A673 (cell line): ENCODE measurements around the gene RECK. TPM values are rescaled to one million over a fixed set of nuclear protein-coding genes. Genes with fewer than 3 reads are reported as not detected.

Source experiments
- BruUV-seq: library from RNA; stranded (reverse); fragments of 400-500 nt; replicated peaks from 2 replicates; lab custom pipeline; 2021; lab: Mats Ljungman, UMichigan
- CTCF ChIA-PET: fragments of 300-600 bp; sonication (Branson Sonifier 250); formaldehyde crosslinking; loops from one replicate; lab custom pipeline; 2022; ENCODE audit warnings: antibody characterized with exemption; lab: Charles Lee
- POLR2A ChIA-PET: fragments of 300-600 bp; sonication (Branson Sonifier 250); formaldehyde crosslinking; loops from one replicate; lab custom pipeline; 2022; ENCODE audit warnings: antibody characterized with exemption; ENCODE audit not compliant: low non-redundant PET; lab: Charles Lee
- DNase-seq: peaks from one replicate; pipeline ENCODE4 v3.0.0-alpha.2; 2015; ENCODE audit warnings: low spot score
- H3K27ac ChIP-seq: fragments of 200-600 bp; sonication (generic); 2 replicates; pipeline ENCODE4 v1.5.1; 2016; ENCODE audit warnings: mixed run types, low read depth, mild to moderate bottlenecking, mixed read lengths, antibody characterized with exemption, low read length; ENCODE audit not compliant: poor library complexity, severe bottlenecking
- H3K27me3 ChIP-seq: fragments of 200-600 bp; sonication (generic); replicated peaks from 2 replicates; pipeline ENCODE4 v1.6.1; 2017; ENCODE audit warnings: mixed run types, low read depth, mild to moderate bottlenecking, mixed read lengths, antibody characterized with exemption, low read length; ENCODE audit not compliant: insufficient read depth, poor library complexity
- H3K36me3 ChIP-seq: fragments of 200-600 bp; sonication (generic); 2 replicates; pipeline ENCODE4 v1.6.1; 2016; ENCODE audit warnings: mixed run types, mild to moderate bottlenecking, mixed read lengths, antibody characterized with exemption, low read length; ENCODE audit not compliant: insufficient read depth, poor library complexity, severe bottlenecking
- H3K4me1 ChIP-seq: fragments of 200-600 bp; sonication (generic); 2 replicates; pipeline ENCODE4 v1.6.1; 2017; ENCODE audit warnings: mixed run types, mild to moderate bottlenecking, mixed read lengths, antibody characterized with exemption, low read length; ENCODE audit not compliant: insufficient read depth, poor library complexity, severe bottlenecking
- H3K4me3 ChIP-seq: fragments of 200-600 bp; sonication (generic); 2 replicates; pipeline ENCODE4 v1.5.1; 2016; ENCODE audit warnings: low read depth, mixed run types, mild to moderate bottlenecking, mixed read lengths, low read length; ENCODE audit not compliant: poor library complexity, severe bottlenecking
- H3K9me3 ChIP-seq: fragments of 200-600 bp; sonication (generic); 2 replicates; pipeline ENCODE4 v1.6.1; 2016; ENCODE audit warnings: mixed run types, low read depth, mild to moderate bottlenecking, mixed read lengths, antibody characterized with exemption, low read length; ENCODE audit not compliant: poor library complexity, severe bottlenecking
- EZH2 ChIP-seq: fragments of 200-600 bp; sonication (generic); IDR thresholded peaks from 2 replicates; pipeline ENCODE4 v1.6.1; 2017; ENCODE audit warnings: borderline replicate concordance, low read depth, mild to moderate bottlenecking, mixed read lengths, antibody characterized with exemption, low read length; ENCODE audit not compliant: poor library complexity, severe bottlenecking
- intact Hi-C: fragments of 100-400 bp; cut with micrococcal nuclease; formaldehyde crosslinking; loops from one replicate; pipeline ENCODE4 v1.10.0; 2022; ENCODE audit not compliant: unreplicated experiment
- total RNA-seq: library from RNA; stranded (reverse); gene quantifications from 2 replicates; pipeline ENCODE4 v1.2.3, GENCODE V29; 2021
- TF ChIP-seq, protein P1 (sequence below): fragments of 300-800, 200-600 bp; sonication (generic); conservative IDR thresholded peaks from 2 replicates; pipeline ENCODE4 v1.5.1; 2017; ENCODE audit warnings: low read depth, mild to moderate bottlenecking, antibody characterized with exemption, low read length, moderate library complexity, mixed read lengths

Gene RECK
- total RNA-seq, 1 experiment from 2014 or later, result 9.1 TPM

DNA sequence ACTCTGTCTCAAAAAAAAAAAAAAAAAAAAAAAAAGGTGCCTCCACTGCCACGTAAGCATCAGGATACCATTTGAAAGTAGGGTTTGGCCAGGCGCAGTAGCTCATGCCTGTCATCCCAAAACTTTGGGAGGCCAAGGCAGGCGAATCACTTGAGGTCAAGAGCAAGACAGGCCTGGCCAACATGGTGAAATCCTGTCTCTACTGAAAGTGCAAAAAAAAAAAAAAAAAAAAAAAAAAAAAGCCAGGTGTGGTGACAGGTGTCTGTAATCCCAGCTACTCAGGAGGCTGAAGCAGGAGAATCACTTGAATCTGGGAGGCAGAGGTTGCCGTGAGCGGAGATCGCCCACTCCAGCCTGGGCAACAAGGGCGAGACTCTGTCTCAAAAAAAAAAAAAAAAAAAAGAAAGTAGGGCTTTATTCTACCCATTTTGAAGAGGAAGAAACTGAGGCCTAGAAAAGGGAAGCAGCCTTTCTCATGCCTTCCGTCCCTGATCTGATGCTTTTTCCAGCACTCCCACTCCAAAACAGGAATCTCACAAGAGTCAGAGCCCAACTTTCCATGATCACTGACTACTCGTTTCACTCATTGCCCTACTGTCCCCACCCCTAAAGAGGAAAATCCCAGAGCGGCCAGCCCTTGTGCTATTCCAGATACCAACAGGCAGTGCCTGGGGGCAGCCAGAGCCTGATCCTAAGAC is 116.2 kb downstream of the RECK start:
- H3K27ac ChIP-seq, result no peak overlapping the region
- intact Hi-C loops, result no loop called here
- no peak overlapping the region for H3K4me3 ChIP-seq
- BruUV-seq, result no TSS peak
- TF ChIP-seq, protein P1, sequence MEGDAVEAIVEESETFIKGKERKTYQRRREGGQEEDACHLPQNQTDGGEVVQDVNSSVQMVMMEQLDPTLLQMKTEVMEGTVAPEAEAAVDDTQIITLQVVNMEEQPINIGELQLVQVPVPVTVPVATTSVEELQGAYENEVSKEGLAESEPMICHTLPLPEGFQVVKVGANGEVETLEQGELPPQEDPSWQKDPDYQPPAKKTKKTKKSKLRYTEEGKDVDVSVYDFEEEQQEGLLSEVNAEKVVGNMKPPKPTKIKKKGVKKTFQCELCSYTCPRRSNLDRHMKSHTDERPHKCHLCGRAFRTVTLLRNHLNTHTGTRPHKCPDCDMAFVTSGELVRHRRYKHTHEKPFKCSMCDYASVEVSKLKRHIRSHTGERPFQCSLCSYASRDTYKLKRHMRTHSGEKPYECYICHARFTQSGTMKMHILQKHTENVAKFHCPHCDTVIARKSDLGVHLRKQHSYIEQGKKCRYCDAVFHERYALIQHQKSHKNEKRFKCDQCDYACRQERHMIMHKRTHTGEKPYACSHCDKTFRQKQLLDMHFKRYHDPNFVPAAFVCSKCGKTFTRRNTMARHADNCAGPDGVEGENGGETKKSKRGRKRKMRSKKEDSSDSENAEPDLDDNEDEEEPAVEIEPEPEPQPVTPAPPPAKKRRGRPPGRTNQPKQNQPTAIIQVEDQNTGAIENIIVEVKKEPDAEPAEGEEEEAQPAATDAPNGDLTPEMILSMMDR, result no peak
- no peak for TF ChIP-seq EZH2
- ChIA-PET POLR2A (no interaction called here), CTCF (interaction anchor here (0.6 kb wide), 1 partner anchor 14 kb away, joined by 3 read pairs; no protein-coding TSS in a partner anchor)
- H3K36me3 ChIP-seq, result no peaks in the 10 kb centered on the region
- H3K9me3 ChIP-seq, result no peaks in the 10 kb centered on the region
- DNase-seq, result no peak
- no peaks in the 10 kb centered on the region for H3K27me3 ChIP-seq
- H3K4me1 ChIP-seq, result peaks cover 6% of the 10 kb centered on the region

DNA sequence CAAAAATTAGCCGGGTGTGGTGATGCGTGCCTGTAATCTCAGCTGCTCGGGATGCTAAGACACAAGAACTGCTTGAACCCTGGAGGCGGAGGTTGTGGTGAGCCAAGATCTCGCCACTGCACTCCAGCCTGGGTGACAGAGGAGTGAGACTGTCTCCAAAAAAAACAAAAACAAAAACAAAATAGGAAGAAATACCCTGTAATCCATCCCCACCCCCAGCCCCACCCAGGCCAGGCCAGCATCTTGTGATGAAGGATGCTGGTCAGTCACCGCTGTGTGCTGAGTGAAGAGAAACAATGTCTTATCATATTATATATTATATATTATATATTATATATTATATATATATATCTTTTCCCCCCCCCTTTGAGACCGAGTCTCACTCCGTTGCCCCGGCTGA is 117.0 kb downstream of the RECK start:
- TF ChIP-seq, protein P1, result no peak
- TF ChIP-seq EZH2, result no peak
- ChIA-PET POLR2A (no interaction called here), CTCF (no interaction called here)
- Histone ChIP-seq H3K27ac (no peak overlapping the region), H3K4me3 (no peak overlapping the region), H3K36me3 (no peaks in the 10 kb centered on the region), H3K4me1 (peaks cover 6% of the 10 kb centered on the region), H3K9me3 (no peaks in the 10 kb centered on the region), H3K27me3 (no peaks in the 10 kb centered on the region)
- no TSS peak for BruUV-seq
- no peak for DNase-seq
- intact Hi-C loops, result no loop called here

DNA sequence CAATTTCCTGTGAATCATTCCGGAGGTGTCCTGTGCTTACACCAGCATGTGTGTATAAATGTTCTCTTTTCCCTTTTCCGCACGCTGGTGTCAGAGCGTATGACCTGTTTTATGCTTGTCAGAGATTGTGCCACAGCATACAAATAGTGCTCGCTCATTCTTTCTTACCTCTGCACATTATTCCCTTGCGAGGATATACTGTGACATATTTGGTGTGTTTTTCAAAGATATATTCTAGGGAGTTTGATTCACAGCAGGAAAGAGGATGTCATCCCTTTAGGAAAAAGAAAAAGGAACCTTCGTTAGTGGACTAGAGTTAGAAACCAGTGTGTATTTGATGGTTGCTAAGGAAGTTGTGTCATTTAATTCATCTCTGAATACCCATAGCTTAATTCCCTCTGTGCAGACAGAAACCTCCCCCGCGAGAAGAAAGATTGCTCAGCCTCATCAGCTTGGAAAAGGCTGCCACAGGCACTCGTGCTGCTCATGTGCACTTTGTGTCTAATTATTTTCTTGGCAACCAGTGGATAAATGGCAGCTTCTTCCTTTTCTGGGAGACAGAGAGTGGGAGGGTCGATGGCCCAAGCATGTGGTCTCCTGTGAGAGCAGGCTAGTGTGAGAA is 117.7 kb downstream of the RECK start:
- no peaks in the 10 kb centered on the region for H3K9me3 ChIP-seq
- POLR2A ChIA-PET, result interaction anchor here (0.6 kb wide), 1 partner anchor 1613 kb away, joined by 11 read pairs; no protein-coding TSS in a partner anchor
- CTCF ChIA-PET, result interaction anchor here (1.1 kb wide), 1 partner anchor 10 kb away, joined by 6 read pairs; no protein-coding TSS in a partner anchor
- no peak overlapping the region for H3K4me3 ChIP-seq
- no peaks in the 10 kb centered on the region for H3K36me3 ChIP-seq
- H3K4me1 ChIP-seq, result peaks cover 6% of the 10 kb centered on the region
- no peaks in the 10 kb centered on the region for H3K27me3 ChIP-seq
- peak; percentile 54 for DNase-seq
- BruUV-seq, result no TSS peak
- H3K27ac ChIP-seq, result peak overlapping the region; percentile 8
- intact Hi-C loops, result no loop called here
- TF ChIP-seq, protein P1, result no peak
- TF ChIP-seq EZH2, result no peak
